Loucy (cell line): ENCODE measurements around the gene ABCG4.
A peak's percentile ranks its signal among the peaks of the same experiment; 100 is the strongest.

Source experiments
- H2AFZ ChIP-seq: fragments of 200-600 bp; sonication (generic); 2 replicates; pipeline ENCODE4 v1.6.0; 2016; ENCODE audit warnings: antibody characterized with exemption, mild to moderate bottlenecking, low read length, moderate library complexity
- H3F3A ChIP-seq: fragments of 200-600 bp; 2 replicates; pipeline ENCODE4 v1.6.0; 2016; ENCODE audit warnings: antibody characterized with exemption, low read depth, mild to moderate bottlenecking
- H3K27me3 ChIP-seq: fragments of 200-600 bp; sonication (generic); 2 replicates; pipeline ENCODE4 v1.6.1; 2014; ENCODE audit warnings: low read length, mild to moderate bottlenecking; ENCODE audit not compliant: insufficient read depth, poor library complexity, severe bottlenecking
- H3K36me3 ChIP-seq: fragments of 200-600 bp; sonication (generic); 2 replicates; pipeline ENCODE4 v1.6.1; 2016; ENCODE audit warnings: low read length; ENCODE audit not compliant: insufficient read depth
- H3K4me1 ChIP-seq: fragments of 200-600 bp; sonication (generic); 2 replicates; pipeline ENCODE4 v1.5.1; 2014; ENCODE audit warnings: low read length, mild to moderate bottlenecking; ENCODE audit not compliant: insufficient read depth, poor library complexity, severe bottlenecking
- H3K4me2 ChIP-seq: fragments of 200-600 bp; sonication (generic); 2 replicates; pipeline ENCODE4 v1.6.0; 2014; ENCODE audit warnings: antibody characterized with exemption, low read length, low read depth, mild to moderate bottlenecking; ENCODE audit not compliant: poor library complexity, severe bottlenecking
- H3K4me3 ChIP-seq: fragments of 200-600 bp; sonication (generic); 2 replicates; pipeline ENCODE4 v1.5.1; 2014; ENCODE audit warnings: low read length, mild to moderate bottlenecking, mixed read lengths; ENCODE audit not compliant: poor library complexity, severe bottlenecking
- H3K79me2 ChIP-seq: fragments of 200-600 bp; sonication (generic); 2 replicates; pipeline ENCODE4 v1.6.1; 2014; ENCODE audit warnings: low read length; ENCODE audit not compliant: insufficient read depth
- H3K9ac ChIP-seq: fragments of 200-600 bp; sonication (generic); 2 replicates; pipeline ENCODE4 v1.6.0; 2014; ENCODE audit warnings: mild to moderate bottlenecking, low read depth, low read length, moderate library complexity; ENCODE audit not compliant: poor library complexity, severe bottlenecking
- H3K9me2 ChIP-seq: fragments of 200-600 bp; sonication (generic); replicated peaks from 2 replicates; pipeline ENCODE4 v1.6.1; 2016; ENCODE audit warnings: low read depth, low read length, mixed read lengths
- H3K9me3 ChIP-seq: fragments of 200-600 bp; sonication (generic); 2 replicates; pipeline ENCODE4 v1.6.1; 2014; ENCODE audit warnings: mild to moderate bottlenecking, antibody characterized with exemption, low read length, low read depth; ENCODE audit not compliant: insufficient read depth
- H4K20me1 ChIP-seq: fragments of 200-600 bp; sonication (generic); 2 replicates; pipeline ENCODE4 v1.6.0; 2014; ENCODE audit warnings: antibody characterized with exemption, low read length, mild to moderate bottlenecking; ENCODE audit not compliant: insufficient read depth, poor library complexity, severe bottlenecking
- EZH2phosphoT487 ChIP-seq: fragments of 200-600 bp; IDR thresholded peaks from 2 replicates; pipeline ENCODE4 v1.6.1; 2018; ENCODE audit warnings: antibody characterized with exemption, mild to moderate bottlenecking, moderate library complexity, borderline replicate concordance
- TF ChIP-seq, protein P1 (sequence below): fragments of 200-600 bp; sonication (generic); conservative IDR thresholded peaks from 2 replicates; pipeline ENCODE4 v1.5.1; 2014; ENCODE audit warnings: mild to moderate bottlenecking, antibody characterized with exemption, low read length

ABCG4 gene

DNA sequence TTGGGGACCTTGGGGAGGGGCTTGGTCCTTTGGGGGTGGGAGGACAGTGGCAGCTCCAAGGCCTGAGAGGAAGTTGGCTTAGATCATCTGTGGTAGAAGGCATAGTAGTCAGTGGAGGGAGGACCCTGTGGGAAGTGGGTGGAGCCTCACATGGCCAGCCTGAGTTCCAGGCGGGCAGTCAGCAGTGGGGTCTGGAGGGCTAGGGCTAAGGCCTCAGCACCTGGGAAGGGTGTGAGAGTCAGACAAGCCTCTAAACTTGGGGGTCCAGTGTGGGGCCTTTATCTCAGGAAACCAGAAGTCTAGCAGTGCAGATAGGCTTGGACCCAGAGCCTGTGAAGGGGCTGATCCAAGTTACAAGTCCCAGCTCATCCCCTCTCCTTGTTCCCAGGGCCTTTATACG is 23.7 kb downstream of the ABCG4 start:
- Histone ChIP-seq H2AFZ (no peak overlapping the region), H3K79me2 (peaks cover 17% of the 10 kb centered on the region; the same call in 1 of the 2 replicates), H3K9me2 (no peaks in the 10 kb centered on the region), H3K9ac (no peak overlapping the region), H4K20me1 (no peaks in the 10 kb centered on the region), H3K4me3 (no peak overlapping the region), H3K27me3 (no peaks in the 10 kb centered on the region), H3K4me1 (peaks cover 43% of the 10 kb centered on the region), H3K4me2 (peak overlapping the region; percentile 44), H3F3A (no peaks in the 10 kb centered on the region), H3K9me3 (no peaks in the 10 kb centered on the region), H3K36me3 (no peaks in the 10 kb centered on the region)
- no peak for TF ChIP-seq EZH2phosphoT487
- TF ChIP-seq, protein P1, sequence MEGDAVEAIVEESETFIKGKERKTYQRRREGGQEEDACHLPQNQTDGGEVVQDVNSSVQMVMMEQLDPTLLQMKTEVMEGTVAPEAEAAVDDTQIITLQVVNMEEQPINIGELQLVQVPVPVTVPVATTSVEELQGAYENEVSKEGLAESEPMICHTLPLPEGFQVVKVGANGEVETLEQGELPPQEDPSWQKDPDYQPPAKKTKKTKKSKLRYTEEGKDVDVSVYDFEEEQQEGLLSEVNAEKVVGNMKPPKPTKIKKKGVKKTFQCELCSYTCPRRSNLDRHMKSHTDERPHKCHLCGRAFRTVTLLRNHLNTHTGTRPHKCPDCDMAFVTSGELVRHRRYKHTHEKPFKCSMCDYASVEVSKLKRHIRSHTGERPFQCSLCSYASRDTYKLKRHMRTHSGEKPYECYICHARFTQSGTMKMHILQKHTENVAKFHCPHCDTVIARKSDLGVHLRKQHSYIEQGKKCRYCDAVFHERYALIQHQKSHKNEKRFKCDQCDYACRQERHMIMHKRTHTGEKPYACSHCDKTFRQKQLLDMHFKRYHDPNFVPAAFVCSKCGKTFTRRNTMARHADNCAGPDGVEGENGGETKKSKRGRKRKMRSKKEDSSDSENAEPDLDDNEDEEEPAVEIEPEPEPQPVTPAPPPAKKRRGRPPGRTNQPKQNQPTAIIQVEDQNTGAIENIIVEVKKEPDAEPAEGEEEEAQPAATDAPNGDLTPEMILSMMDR, result no peak

DNA sequence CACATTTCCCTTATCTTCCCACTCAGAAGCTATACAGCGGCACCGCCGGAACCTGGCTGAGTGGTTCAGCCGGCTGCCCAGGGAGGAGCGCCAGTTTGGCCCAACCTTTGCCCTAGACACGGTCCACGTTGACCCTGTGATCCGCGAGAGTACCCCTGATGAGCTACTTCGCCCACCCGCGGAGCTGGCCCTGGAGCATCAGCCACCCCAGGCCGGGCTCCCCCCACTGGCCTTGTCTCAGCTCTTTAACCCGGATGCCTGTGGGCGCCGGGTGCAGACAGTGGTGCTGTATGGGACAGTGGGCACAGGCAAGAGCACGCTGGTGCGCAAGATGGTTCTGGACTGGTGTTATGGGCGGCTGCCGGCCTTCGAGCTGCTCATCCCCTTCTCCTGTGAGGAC is 24.6 kb downstream of the ABCG4 start:
- H3K27me3 ChIP-seq, result no peaks in the 10 kb centered on the region
- no peaks in the 10 kb centered on the region for H4K20me1 ChIP-seq
- no peaks in the 10 kb centered on the region for H3K36me3 ChIP-seq
- H3K4me1 ChIP-seq, result peaks cover 52% of the 10 kb centered on the region
- no peak overlapping the region for H3K4me2 ChIP-seq
- H3K4me3 ChIP-seq, result no peak overlapping the region
- TF ChIP-seq, protein P1, result no peak
- H3K9me2 ChIP-seq, result no peaks in the 10 kb centered on the region
- no peak overlapping the region for H2AFZ ChIP-seq
- H3F3A ChIP-seq, result no peaks in the 10 kb centered on the region
- H3K79me2 ChIP-seq, result peaks cover 17% of the 10 kb centered on the region; the same call in 1 of the 2 replicates
- no peaks in the 10 kb centered on the region for H3K9me3 ChIP-seq
- no peak overlapping the region for H3K9ac ChIP-seq

DNA sequence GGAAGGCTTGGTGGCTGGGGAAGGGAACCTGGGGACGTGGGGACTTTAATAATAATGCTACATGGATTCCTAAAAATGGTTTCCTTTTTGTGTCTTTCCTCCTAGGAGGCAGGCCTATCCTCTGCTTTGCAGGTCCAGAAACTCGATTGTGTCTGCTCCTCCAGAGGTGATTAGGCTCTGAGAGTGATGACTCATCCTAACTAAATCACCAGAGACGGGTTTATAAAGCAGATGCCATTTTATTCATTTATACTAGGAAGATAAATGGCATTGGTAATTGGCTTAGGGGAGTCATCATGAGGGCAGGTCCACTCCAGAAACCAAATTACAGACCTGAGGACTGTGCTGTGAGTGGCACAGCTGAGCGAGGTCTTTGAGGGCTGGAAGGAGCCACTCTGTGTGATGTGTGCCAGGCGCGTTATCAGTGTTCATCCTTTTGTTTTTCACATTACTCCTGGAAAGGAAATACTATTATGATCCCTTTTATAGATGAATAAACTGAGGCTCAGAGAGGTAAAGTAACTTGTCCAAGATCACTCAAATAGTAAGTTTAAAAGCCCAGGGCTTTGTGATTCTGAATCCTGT is 26.7 kb downstream of the ABCG4 start:
- Histone ChIP-seq H3K9ac (peak overlapping the region; percentile 36), H3K9me3 (no peaks in the 10 kb centered on the region), H3F3A (no peaks in the 10 kb centered on the region), H3K4me1 (peaks cover 42% of the 10 kb centered on the region), H3K79me2 (peaks cover 5% of the 10 kb centered on the region; the same call in 1 of the 2 replicates), H3K4me2 (peak overlapping the region; percentile 60), H4K20me1 (no peaks in the 10 kb centered on the region), H3K9me2 (no peaks in the 10 kb centered on the region), H3K27me3 (no peaks in the 10 kb centered on the region), H2AFZ (no peak overlapping the region), H3K36me3 (no peaks in the 10 kb centered on the region), H3K4me3 (no peak overlapping the region)
- TF ChIP-seq EZH2phosphoT487, result no peak
- TF ChIP-seq, protein P1, result no peak
